ENCODE data around the gene CCL24. TPM values are rescaled to one million over a fixed set of nuclear protein-coding genes. Genes with fewer than 3 reads are reported as not detected.
"Not testable (repeated sequence)": the region's sequence is repeated elsewhere in the genome, so short reads cannot be mapped to it uniquely, and the experiment has no call there.

CCL24 gene
- total RNA-seq, 2 donors from 2014 or later: not detected

GRCh38 chr7:75829656-75830055, 16.1 kb upstream of the CCL24 start:
- DNase-seq (ENCODE audit: low spot score): not testable (repeated sequence)
- intact Hi-C loops (cut with DNase I): loop anchor here in 1 of 2 donors (5.0 kb wide), 1 partner anchor 1647 kb away; no protein-coding TSS in a partner anchor

GRCh38 chr7:75823198-75823910, 9.7 kb upstream of the CCL24 start:
- intact Hi-C loops (cut with DNase I): no loop called here
- no peak for DNase-seq (ENCODE audit: low spot score)

GRCh38 chr7:75820688-75821087, 7.1 kb upstream of the CCL24 start:
- no peak for DNase-seq (ENCODE audit: low spot score)
- intact Hi-C loops (cut with DNase I): no loop called here

GRCh38 chr7:75819711-75820110, 6.1 kb upstream of the CCL24 start:
- intact Hi-C loops (cut with DNase I): no loop called here
- DNase-seq (ENCODE audit: low spot score): no peak

- intact Hi-C loops (cut with DNase I): no loop called here
- DNase-seq (ENCODE audit: low spot score): no peak
Observed at GRCh38 chr7:75818472-75818871, 4.9 kb upstream of the CCL24 start.

- intact Hi-C loops (cut with DNase I): no loop called here
- no peak for DNase-seq (ENCODE audit: low spot score)
Observed at GRCh38 chr7:75817116-75817515, 3.5 kb upstream of the CCL24 start.

GRCh38 chr7:75815418-75816064, 1.9 kb upstream of the CCL24 start:
- intact Hi-C loops (cut with DNase I): no loop called here
- no peak for DNase-seq (ENCODE audit: low spot score)

- DNase-seq (ENCODE audit: low spot score): no peak
- intact Hi-C loops (cut with DNase I): no loop called here
Observed at GRCh38 chr7:75814407-75814947, 871 bp upstream of the CCL24 start.

GRCh38 chr7:75813084-75813483, 522 bp downstream of the CCL24 start:
- no peak for DNase-seq (ENCODE audit: low spot score)
- intact Hi-C loops (cut with DNase I): no loop called here

- DNase-seq (ENCODE audit: low spot score): no peak
- intact Hi-C loops (cut with DNase I): no loop called here
Observed at GRCh38 chr7:75811894-75812678, 1.5 kb downstream of the CCL24 start.

GRCh38 chr7:75809396-75809795, 4.2 kb downstream of the CCL24 start:
- intact Hi-C loops (cut with DNase I): no loop called here
- DNase-seq (ENCODE audit: low spot score): no peak

- intact Hi-C loops (cut with DNase I): no loop called here
- DNase-seq (ENCODE audit: low spot score): no peak
Observed at GRCh38 chr7:75808106-75808505, 5.5 kb downstream of the CCL24 start.

GRCh38 chr7:75807452-75807851, 6.2 kb downstream of the CCL24 start:
- intact Hi-C loops (cut with DNase I): no loop called here
- DNase-seq (ENCODE audit: low spot score): no peak

GRCh38 chr7:75806560-75807307, 6.9 kb downstream of the CCL24 start:
- intact Hi-C loops (cut with DNase I): no loop called here
- DNase-seq (ENCODE audit: low spot score): no peak

- intact Hi-C loops (cut with DNase I): no loop called here
- no peak for DNase-seq (ENCODE audit: low spot score)
Observed at GRCh38 chr7:75804705-75805104, 8.9 kb downstream of the CCL24 start.

GRCh38 chr7:75804004-75804403, 9.6 kb downstream of the CCL24 start:
- DNase-seq (ENCODE audit: low spot score): no peak
- intact Hi-C loops (cut with DNase I): no loop called here

GRCh38 chr7:75802552-75802821, 11.1 kb downstream of the CCL24 start:
- intact Hi-C loops (cut with DNase I): no loop called here
- no peak for DNase-seq (ENCODE audit: low spot score)

- no peak for DNase-seq (ENCODE audit: low spot score)
- intact Hi-C loops (cut with DNase I): no loop called here
Observed at GRCh38 chr7:75798770-75799169, 14.8 kb downstream of the CCL24 start.

- intact Hi-C loops (cut with DNase I): no loop called here
- no peak for DNase-seq (ENCODE audit: low spot score)
Observed at GRCh38 chr7:75796420-75796819, 17.2 kb downstream of the CCL24 start.

- intact Hi-C loops (cut with DNase I): no loop called here
- DNase-seq (ENCODE audit: low spot score): peak; percentile 91
Observed at GRCh38 chr7:75795831-75796285, 17.7 kb downstream of the CCL24 start.
